Liver (tissue), 3 donors: ENCODE results near the gene MYL4.

ENCODE experiments used
- ATF3 ChIP-seq: IDR thresholded peaks from 2 replicates; pipeline ENCODE4 v1.6.1; 2016; ENCODE audit warnings: antibody characterized with exemption
- CTCF ChIP-seq: fragments of 150-350 bp; IDR thresholded peaks from 2 replicates; pipeline ENCODE4 v1.5.1; 2017; ENCODE audit warnings: improper control_type of control experiment, low read depth, low read length; ENCODE audit not compliant: missing input control
- EGR1 ChIP-seq, 2 donors: IDR thresholded peaks; 2 replicates each; pipeline ENCODE4 v1.6.1; 2016 to 2018; ENCODE audit warnings: antibody characterized with exemption in 2 of 2, low read depth in 2 of 2
- FOXA1 ChIP-seq: IDR thresholded peaks from 2 replicates; pipeline ENCODE4 v1.6.1; 2016; ENCODE audit warnings: antibody characterized with exemption
- GABPA ChIP-seq, 2 donors: IDR thresholded peaks in 1 of 2; conservative IDR thresholded peaks in 1 of 2; 2 replicates each; pipeline ENCODE4 v1.6.1; 2016; ENCODE audit warnings: antibody characterized with exemption in 2 of 2, mild to moderate bottlenecking in 1 of 2, moderate library complexity in 1 of 2
- JUND ChIP-seq, 2 donors: IDR thresholded peaks; 2 replicates each; pipeline ENCODE4 v1.6.1; 2016; ENCODE audit warnings: antibody characterized with exemption in 2 of 2
- MAX ChIP-seq: IDR thresholded peaks from 2 replicates; pipeline ENCODE4 v1.6.1; 2016; ENCODE audit warnings: antibody characterized with exemption
- RAD21 ChIP-seq, 2 donors: IDR thresholded peaks; 2 replicates each; pipeline ENCODE4 v1.6.1; 2016; ENCODE audit warnings: antibody characterized with exemption in 2 of 2, mild to moderate bottlenecking in 2 of 2
- REST ChIP-seq: IDR thresholded peaks from 2 replicates; pipeline ENCODE4 v1.6.1; 2016; ENCODE audit warnings: antibody characterized with exemption, mild to moderate bottlenecking
- RXRA ChIP-seq, 2 donors: IDR thresholded peaks; 2 replicates each; pipeline ENCODE4 v1.6.1; 2017 to 2018; ENCODE audit warnings: antibody characterized with exemption in 2 of 2, mild to moderate bottlenecking in 1 of 2
- SP1 ChIP-seq: IDR thresholded peaks from 2 replicates; pipeline ENCODE4 v1.6.1; 2018; ENCODE audit warnings: antibody characterized with exemption, mild to moderate bottlenecking
- TAF1 ChIP-seq: conservative IDR thresholded peaks from 2 replicates; pipeline ENCODE4 v1.6.1; 2016; ENCODE audit warnings: antibody characterized with exemption, mild to moderate bottlenecking
- YY1 ChIP-seq: IDR thresholded peaks from 2 replicates; pipeline ENCODE4 v1.6.1; 2016; ENCODE audit warnings: antibody characterized with exemption, mild to moderate bottlenecking
- ZBTB33 ChIP-seq: IDR thresholded peaks from 2 replicates; pipeline ENCODE4 v1.6.1; 2016; ENCODE audit warnings: antibody characterized with exemption
- donor health status: healthy.
- donor health status: healthy.

GRCh38 chr17:47190770-47191169 lies 18.4 kb upstream of the MYL4 start:
- no peak for TF ChIP-seq TAF1
- TF ChIP-seq CTCF: no peak
- TF ChIP-seq FOXA1: no peak
- no peak for TF ChIP-seq YY1
- TF ChIP-seq SP1: no peak
- TF ChIP-seq ZBTB33: no peak
- TF ChIP-seq JUND (IDR thresholded peaks at IDR 0.05): no peak
- no peak for TF ChIP-seq MAX
- no peak for TF ChIP-seq ATF3
- no peak for TF ChIP-seq RAD21 (IDR thresholded peaks at IDR 0.05)
- no peak for TF ChIP-seq REST
- no peak for TF ChIP-seq EGR1 (IDR thresholded peaks at IDR 0.05; ENCODE audit: low read depth in 2 of 2)
- no peak for TF ChIP-seq RXRA (IDR thresholded peaks at IDR 0.05)
- TF ChIP-seq GABPA (IDR thresholded peaks at IDR 0.05 in 1 of 2, conservative IDR thresholded peaks at IDR 0.05 in 1 of 2): no peak
